Activated T-cell treated with anti-CD3 and anti-CD28 coated beads for 4 hours (primary cell): Measurements from ENCODE around the gene SPDYE3.
"Not testable (repeated sequence)": the region's sequence is repeated elsewhere in the genome, so short reads cannot be mapped to it uniquely, and the experiment has no call there.

Experiments used
- DNase-seq: peaks from one replicate; pipeline ENCODE4 v3.0.0-alpha.2; 2020

The SPDYE3 gene

DNA sequence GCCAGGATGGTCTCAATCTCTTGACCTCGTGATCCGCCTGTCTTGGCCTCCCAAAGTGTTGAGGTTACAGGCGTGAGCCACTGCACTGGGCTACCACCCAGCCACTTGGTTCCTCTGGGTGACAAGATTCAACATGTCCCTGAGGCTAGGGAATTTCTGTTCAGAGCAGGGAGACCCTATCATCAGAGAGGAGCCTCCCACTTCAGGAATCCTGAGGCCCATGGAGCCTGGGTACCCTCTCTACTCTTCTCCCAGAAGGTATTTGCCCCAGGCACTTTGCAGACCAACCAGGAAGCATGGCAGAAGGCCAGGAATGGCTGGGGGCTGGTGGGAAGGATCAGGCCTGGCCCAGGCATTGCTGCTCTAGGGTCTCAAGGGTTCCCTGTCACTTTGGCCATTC lies 19.2 kb upstream of the SPDYE3 start:
- DNase-seq: not testable (repeated sequence)

DNA sequence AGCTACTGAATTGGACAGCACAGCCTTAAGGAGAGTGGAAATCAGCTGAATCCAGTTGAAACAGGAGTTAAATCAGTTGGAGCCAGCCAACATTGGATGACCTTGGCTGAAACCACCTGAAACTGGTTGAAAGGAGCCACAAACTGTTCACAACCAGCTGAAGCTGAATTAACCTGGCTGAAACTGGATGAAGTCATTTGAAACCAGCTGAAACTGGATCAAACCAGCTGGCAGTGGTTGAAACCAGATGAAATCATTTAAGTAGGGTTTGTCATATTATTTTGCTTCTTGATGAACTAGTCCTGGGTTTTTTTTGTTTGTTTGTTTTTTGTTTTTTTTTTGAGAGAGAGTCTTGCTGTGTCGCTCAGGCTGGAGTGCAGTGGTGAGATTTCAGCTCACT lies 15.3 kb upstream of the SPDYE3 start:
- DNase-seq: not testable (repeated sequence)

DNA sequence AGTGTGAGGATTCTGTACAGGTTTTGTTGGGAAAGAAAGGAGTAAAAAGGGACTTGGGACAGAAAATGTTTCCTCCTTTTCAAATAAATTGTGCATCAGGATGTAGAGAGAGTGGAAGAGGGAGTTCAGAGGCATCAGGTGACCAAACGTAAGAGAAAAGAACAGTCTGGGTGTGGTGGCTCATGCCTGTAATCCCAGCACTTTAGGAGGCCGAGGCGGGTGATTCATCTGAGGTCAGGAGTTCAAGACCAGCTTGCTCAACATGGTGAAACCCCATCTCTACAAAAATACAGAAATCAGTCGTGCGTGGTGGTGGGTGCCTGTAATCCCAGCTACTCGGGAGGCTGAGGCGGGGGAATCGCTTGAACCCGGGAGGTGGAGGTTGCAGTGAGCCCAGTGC lies 12.2 kb upstream of the SPDYE3 start:
- not testable (repeated sequence) for DNase-seq

DNA sequence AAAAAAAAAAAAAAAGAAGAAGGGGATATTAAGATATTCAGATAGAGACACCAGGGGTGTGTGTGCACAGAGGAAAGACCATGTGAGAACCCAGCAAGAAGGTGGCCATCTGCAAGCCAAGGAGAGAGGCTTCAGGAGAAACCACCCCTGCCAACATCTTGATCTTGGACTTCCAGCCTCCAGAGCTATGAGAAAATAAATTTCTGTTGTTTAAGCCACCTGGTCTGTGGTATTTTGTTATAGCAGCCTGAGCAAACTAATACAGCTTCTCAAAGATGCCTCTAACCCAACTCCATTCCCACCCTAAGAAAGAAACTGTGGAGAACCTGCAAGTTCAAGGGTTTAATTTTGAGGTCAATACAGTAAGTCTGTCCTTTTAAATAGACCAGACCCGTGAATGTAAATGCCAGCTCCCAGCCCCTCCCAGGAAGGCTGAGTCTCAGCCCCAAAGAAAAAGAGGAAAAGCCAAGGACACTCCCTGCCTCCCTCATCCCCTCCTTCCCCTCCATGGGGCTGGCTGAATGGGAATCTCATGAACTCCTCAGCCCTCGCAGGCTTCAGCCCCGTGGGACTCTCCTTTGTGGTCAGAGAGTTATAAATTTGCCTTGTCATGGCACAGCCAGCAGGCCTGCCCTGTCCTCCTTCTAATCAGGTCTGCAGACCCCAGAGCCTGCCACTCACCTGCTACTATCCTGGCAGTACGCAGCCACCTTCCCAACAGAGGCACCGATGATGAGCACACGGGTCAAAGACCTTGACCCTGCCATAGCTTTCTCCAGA lies 9.5 kb upstream of the SPDYE3 start:
- DNase-seq: not testable (repeated sequence)

GRCh38 chr7:100298632-100298895 lies 8.9 kb upstream of the SPDYE3 start:
- DNase-seq: not testable (repeated sequence)

GRCh38 chr7:100304526-100304925 lies 3.0 kb upstream of the SPDYE3 start:
- not testable (repeated sequence) for DNase-seq

DNA sequence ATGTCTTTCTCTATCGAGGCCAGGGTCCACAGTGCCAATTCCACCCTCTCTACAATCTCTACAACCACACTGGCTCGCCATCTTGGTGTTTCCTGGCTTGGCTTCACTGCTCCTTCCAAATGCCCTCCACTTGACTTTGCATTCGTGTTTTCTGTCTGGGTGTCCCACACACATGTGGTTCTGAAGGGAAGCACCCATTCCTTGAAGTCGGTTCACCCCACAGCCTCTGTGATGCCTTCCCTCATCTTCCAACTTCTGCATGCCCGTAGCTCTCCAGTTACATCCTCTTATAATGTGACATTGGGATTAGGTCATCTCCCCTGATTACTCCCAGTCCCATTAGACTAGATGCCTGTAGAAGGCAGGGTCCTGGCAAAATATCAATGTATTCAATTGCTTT lies 10.8 kb downstream of the SPDYE3 start:
- not testable (repeated sequence) for DNase-seq

DNA sequence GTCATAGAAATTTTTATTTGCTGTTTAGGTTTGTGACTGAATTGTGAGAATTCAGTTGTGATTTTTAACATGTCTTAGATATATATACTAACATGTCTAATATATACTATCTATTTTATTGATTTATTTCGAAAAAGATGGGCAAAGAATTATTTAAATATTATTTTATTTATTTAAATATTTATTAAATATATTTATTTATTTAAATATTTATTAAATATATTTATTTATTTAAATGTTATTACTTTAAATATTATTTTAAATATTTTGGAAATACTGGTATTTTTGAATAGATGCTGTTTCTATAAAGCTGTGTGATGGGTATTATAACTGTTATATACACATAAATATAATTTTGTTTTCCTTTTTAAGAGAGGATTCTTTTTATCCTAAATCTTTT lies 14.1 kb downstream of the SPDYE3 start:
- DNase-seq: not testable (repeated sequence)

DNA sequence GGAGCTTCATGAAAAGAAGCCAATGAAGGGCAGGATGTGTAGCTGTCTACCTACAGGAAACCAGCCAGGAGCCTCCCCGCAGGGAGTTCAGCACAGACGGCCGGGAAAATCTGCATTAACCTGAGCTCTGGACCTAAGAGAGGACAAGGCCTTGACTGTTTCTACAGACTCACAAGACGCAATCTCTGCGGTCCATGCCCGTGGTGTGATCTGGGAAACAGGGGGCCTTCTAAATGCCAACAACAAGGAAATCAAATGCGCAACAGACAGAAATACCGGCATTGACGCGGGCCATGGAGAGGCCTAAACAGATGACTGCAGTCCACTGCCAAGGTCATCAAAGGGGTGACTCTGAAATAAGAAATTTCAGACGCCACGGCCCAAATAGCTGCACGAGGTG lies 16.7 kb downstream of the SPDYE3 start:
- not testable (repeated sequence) for DNase-seq

GRCh38 chr7:100325671-100326070 lies 18.2 kb downstream of the SPDYE3 start:
- DNase-seq: not testable (repeated sequence)

DNA sequence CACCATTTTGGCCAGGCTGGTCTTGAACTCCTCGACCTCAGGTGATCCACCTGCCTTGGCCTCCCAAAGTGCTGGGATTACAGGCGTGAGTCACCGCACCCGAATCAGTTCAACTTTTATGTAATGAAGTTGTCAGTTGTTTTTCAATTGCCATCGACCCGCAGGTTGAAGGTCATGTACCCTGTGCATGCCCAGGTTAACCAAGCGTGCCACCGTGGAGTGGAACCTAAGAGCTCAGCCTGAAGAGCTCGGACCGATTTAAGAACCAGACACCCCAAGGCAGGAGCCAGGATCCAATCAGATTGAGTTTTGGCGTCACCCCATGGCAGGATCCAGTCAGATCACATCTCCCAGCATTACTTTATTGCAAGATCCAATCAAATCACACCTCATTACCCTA lies 19.4 kb downstream of the SPDYE3 start:
- not testable (repeated sequence) for DNase-seq

DNA sequence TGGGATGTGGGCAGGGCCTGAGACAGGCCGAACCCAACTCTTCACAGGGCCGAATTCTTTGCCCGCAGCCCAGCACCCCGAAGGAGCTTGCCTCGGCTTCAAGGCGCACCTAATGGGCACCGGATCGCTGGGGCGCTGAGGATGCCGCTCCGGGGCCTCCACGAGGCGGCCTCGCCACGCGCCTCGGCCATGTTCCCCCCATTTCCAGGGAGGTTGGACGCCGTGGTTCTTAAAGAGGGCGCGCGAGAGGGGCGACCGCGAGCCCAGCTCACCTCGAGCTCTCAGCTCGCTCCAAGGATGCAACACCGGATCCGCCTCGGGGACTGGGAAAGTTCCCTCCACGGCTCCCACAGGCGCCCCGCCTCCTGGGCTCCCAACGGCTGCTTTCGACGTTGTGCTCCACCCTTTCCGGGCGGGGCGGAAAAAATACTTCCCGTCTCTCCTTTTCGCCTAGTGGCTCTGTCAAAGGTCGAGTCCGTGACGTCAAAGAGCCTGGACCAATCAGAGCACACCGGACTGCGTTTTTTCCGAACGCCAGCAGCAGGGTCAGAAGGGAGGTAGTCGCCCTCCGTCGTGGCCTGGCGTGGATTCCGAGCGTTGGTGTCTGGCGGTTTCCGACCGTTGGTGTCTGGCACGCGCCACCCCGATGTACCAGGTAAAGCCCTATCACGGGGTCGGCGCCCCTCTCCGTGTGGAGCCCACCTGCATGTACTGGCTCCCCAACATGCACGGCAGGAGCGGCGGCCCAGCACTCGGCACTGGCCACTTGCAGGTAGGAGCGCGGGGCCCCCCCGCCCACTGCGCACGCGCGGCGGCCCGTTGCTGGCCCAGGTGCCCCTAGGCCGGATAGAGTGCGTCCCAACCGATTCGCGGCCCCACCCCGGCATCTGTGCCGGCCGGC lies 28.3 kb downstream of the SPDYE3 start:
- DNase-seq: peak; percentile 69

GRCh38 chr7:100338083-100338696 lies 30.7 kb downstream of the SPDYE3 start:
- not testable (repeated sequence) for DNase-seq

DNA sequence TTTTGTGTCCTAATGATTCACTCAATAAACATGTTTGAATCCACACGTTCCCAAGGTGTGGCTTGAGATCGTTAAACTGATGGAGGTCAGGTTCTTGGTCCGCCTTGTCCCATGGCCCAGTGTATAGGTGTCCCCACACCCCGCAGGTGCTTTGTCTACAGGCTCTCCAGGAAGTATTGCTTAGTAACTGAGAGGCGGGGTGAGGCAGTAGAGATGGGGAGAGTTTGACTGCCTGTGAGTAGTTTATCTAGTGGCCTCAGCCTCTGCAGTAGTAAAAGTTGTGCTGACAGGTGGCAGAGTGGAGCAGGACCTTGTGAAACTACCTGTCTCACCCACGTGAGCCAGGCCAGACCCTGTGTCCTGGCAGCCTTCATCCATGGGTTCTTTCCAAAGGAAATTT lies 33.8 kb downstream of the SPDYE3 start:
- not testable (repeated sequence) for DNase-seq

GRCh38 chr7:100342765-100343164 lies 35.3 kb downstream of the SPDYE3 start:
- no peak for DNase-seq

- not testable (repeated sequence) for DNase-seq
Observed at GRCh38 chr7:100344124-100344559, 36.6 kb downstream of the SPDYE3 start.

- DNase-seq: peak; percentile 69
Observed at GRCh38 chr7:100344560-100345287, 37.2 kb downstream of the SPDYE3 start.

GRCh38 chr7:100345288-100345672 lies 37.8 kb downstream of the SPDYE3 start:
- DNase-seq: peak; percentile 51

DNA sequence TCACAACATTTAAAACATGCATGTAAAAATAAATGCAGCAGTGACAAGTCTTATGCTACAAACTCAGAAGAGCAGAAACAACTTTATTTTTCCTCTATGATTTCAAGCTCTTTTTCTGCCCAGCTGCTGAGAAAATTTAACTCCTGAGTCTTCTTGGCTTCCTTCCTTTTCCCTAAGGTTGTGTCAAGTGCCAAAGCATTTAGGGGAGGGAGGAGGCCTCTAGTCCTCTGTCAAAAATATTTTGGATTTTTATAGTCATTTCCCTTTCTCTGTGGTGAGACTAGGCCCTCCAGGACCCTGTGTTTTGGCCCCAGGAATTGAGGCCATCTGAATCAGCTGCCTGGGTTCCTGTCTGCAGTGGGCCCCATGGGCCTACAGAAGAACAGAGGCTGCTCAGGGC lies 39.4 kb downstream of the SPDYE3 start:
- no peak for DNase-seq

DNA sequence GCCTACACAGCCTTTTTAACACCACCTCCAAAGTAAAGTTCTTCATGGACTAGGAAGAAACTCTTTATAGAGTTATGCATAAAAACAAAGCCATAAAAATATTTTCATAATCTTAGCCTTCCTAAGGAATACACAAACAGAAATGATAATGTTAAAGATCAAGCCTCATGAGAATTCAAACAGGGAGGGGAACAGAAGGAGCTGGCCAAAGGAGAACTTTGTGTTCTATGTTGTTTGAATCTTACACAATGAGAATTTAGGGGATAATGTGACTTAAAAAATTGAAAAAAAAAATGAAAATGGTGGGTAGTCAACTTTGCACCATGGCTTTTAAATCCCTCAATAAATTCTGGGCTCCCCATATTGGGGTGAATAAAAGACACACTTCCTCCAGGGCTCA lies 41.3 kb downstream of the SPDYE3 start:
- no peak for DNase-seq

- DNase-seq: no peak
Observed at GRCh38 chr7:100349757-100350156, 42.3 kb downstream of the SPDYE3 start.

DNA sequence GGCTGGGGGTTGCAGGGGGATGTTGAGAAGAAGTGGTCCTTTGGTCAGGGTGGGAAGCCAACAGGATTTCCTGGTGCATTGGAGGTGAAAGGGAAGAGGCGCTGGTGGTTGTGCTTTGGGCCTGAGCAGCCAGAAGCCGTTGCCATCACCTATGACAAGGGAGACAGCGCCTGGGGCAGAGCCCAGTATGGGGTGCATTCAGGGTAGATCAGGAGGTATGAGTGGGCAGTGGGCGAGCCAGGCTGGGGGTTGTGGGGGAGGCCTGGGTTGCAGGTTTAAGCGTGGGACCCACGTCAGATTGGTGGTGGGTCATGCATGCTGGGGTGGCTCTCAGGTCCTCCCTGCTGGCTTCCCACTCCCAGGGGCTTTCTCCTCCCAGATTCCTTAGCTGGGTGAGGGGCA lies 44.2 kb downstream of the SPDYE3 start:
- DNase-seq: no peak

GRCh38 chr7:100352230-100352781 lies 44.8 kb downstream of the SPDYE3 start:
- DNase-seq: not testable (repeated sequence)
